Activated T-cell treated with anti-CD3 and anti-CD28 coated beads, Interleukin-2, amount 50 U/mL, for 72 hours (primary cell): Measurements from ENCODE around the gene HDAC1. TPM values are rescaled to one million over a fixed set of nuclear protein-coding genes. Genes with fewer than 3 reads are reported as not detected.
"Not testable (repeated sequence)": the region's sequence is repeated elsewhere in the genome, so short reads cannot be mapped to it uniquely, and the experiment has no call there.

Source experiments
- ATAC-seq, 2 donors: fragments of 150-1000 bp; cut with Tn5 transposase; replicated peaks in 1 of 2; 2 replicates each; pipeline ENCODE4 v1.10.0; 2021; ENCODE audit warnings: moderate library complexity in 2 of 2, mild to moderate bottlenecking in 1 of 2
- DNase-seq, 2 donors: peaks; one replicate each; pipeline ENCODE4 v3.0.0; 2021 to 2022; ENCODE audit warnings: mixed read lengths in 1 of 2
- H3K27ac Mint-ChIP-seq: one replicate; pipeline ENCODE4 v1.8.0; 2022; ENCODE audit warnings: mild to moderate bottlenecking, moderate library complexity, mixed read lengths
- H3K27me3 Mint-ChIP-seq: one replicate; pipeline ENCODE4 v1.8.0; 2022; ENCODE audit warnings: low read depth, mixed read lengths
- H3K36me3 Mint-ChIP-seq, 2 donors: one replicate each; pipeline ENCODE4 v1.8.0; 2022; ENCODE audit warnings: mixed read lengths in 2 of 2, mild to moderate bottlenecking in 1 of 2; ENCODE audit not compliant: insufficient read depth in 2 of 2
- H3K4me1 Mint-ChIP-seq: one replicate; pipeline ENCODE4 v1.8.0; 2022; ENCODE audit warnings: low read depth, mixed read lengths
- H3K4me3 Mint-ChIP-seq, 2 donors: one replicate each; pipeline ENCODE4 v1.8.0; 2022; ENCODE audit warnings: mild to moderate bottlenecking in 2 of 2, mixed read lengths in 2 of 2, moderate library complexity in 2 of 2
- H3K9me3 Mint-ChIP-seq, 2 donors: one replicate each; pipeline ENCODE4 v1.8.0; 2022; ENCODE audit warnings: mixed read lengths in 2 of 2
- total RNA-seq, 2 donors: library from RNA; stranded (reverse); gene quantifications; one replicate each; pipeline ENCODE4 v1.2.3, GENCODE V29; 2022

HDAC1 gene
- total RNA-seq, 2 donors from 2014 or later, result 149 to 157 TPM

DNA sequence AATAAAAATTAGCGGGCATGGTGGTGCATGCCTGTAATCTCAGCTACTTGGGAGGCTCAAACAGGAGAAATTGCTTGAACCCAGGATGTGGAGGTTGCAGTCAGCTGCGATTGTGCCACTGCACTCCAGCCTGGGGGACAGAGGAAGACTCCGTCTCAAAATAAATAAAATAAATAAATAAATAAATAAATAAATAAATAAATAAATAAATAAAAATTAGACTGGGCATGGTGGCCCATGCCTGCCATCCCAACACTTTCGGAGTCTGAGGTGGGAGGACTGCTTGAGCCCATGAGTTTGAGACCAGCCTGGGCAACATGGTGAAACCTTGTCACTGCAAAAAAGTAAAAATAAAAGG lies 28.7 kb upstream of the HDAC1 start:
- not testable (repeated sequence) for ATAC-seq, DNase-seq, H3K27me3 Mint-ChIP-seq, H3K9me3 Mint-ChIP-seq
- Mint-ChIP-seq H3K4me3 (peak overlapping the region; percentile 43 to 73), H3K36me3 (peaks cover 6 to 17% of the 10 kb centered on the region in 2 donors), H3K4me1 (peaks cover 68% of the 10 kb centered on the region), H3K27ac (peak overlapping the region; percentile 72)

DNA sequence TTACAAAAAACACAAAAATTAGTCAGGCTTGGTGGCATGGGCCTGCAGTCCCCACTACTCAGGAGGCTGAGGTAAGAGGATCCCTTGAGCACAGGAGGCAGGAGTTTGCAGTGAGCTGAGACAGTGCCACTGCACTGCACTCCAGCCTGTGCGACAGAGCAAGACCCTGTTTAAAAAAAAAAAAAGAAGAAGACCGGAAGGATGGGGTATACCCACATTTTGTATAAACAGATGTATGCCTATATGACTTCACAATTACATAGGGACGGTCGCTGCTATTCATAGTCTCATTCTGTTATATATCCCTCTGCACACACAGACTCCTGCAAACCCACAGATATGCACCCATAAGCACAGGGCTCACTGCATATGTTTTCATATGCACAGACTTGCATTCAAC lies 28.1 kb upstream of the HDAC1 start:
- Mint-ChIP-seq H3K27ac (peak overlapping the region; percentile 94), H3K27me3 (no peaks in the 10 kb centered on the region), H3K4me3 (peak overlapping the region; percentile 73 to 78), H3K4me1 (peaks cover 63% of the 10 kb centered on the region), H3K36me3 (peaks cover 6 to 16% of the 10 kb centered on the region in 2 donors), H3K9me3 (peaks cover 0 to 2% of the 10 kb centered on the region in 2 donors)
- peak; percentile 85 to 89 for ATAC-seq
- DNase-seq, result peak in 1 of 2 donors; percentile 33

DNA sequence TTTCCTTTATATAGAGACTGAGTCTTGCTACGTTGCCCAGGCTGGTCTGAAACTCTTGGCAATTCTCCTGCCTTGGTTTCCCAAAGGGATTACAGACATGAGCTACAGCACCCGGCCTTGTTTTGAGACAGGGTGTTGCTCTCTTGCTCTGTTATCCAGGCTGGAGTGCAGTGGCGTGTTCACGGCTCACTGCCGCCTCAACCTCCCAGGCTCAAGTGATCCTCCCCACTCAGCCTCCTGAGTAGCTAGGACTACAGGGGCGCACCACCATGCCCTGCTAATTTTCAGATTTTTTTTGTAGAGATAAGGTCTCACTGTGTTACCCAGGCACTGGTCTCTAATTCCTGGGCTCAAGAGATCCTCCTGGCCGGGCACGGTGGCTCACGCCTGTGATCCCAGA lies 26.0 kb upstream of the HDAC1 start:
- DNase-seq (no peak), ATAC-seq (no peak)
- Mint-ChIP-seq H3K36me3 (peaks cover 3 to 12% of the 10 kb centered on the region in 2 donors), H3K4me3 (peak overlapping the region; percentile 6 to 9), H3K9me3 (peaks cover 0 to 2% of the 10 kb centered on the region in 2 donors), H3K27ac (peak overlapping the region; percentile 94), H3K4me1 (peaks cover 58% of the 10 kb centered on the region), H3K27me3 (no peaks in the 10 kb centered on the region)

DNA sequence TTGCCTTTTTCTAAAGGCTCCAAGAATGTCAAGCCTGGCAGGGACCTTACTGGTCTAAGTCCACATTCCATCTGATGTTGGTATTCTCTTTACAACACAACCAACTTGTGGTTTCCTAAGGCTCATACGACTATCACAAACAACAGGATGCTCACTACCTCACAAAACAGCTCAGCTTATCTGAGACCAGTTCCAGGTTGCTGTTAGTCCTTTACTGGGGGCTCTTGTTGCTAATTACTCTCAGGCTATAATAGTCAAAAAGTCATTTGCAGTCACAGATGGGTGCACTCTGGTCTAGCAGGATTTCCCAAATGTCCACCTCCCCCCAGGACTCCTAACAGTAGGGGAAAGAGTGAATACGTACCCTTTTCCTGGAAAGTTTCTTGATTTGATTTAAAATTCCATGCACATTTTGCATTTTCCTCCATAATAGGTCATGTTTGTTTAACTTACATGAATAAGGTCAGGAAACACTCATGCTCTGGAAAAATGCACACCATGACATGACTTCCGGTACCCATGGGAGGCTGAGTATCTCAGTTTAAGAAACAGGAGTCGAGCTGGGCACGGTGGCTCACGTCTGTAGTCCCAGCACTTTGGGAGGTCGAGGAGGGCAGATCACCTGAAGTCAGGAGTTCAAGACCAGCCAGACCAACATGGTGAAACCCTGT lies 24.8 kb upstream of the HDAC1 start:
- Mint-ChIP-seq H3K4me1 (peaks cover 70% of the 10 kb centered on the region), H3K27me3 (no peaks in the 10 kb centered on the region), H3K36me3 (peaks cover 3 to 12% of the 10 kb centered on the region in 2 donors), H3K9me3 (peaks cover 0 to 2% of the 10 kb centered on the region in 2 donors), H3K4me3 (peak overlapping the region; percentile 79 to 81), H3K27ac (peak overlapping the region; percentile 97)
- DNase-seq (no peak), ATAC-seq (peak; percentile 28 to 35)

GRCh38 chr1:32269744-32270143 lies 22.1 kb upstream of the HDAC1 start:
- H3K27ac Mint-ChIP-seq, result peak overlapping the region; percentile 74
- peaks cover 0 to 2% of the 10 kb centered on the region in 2 donors for H3K9me3 Mint-ChIP-seq
- H3K4me3 Mint-ChIP-seq, result no peak overlapping the region
- no peak for DNase-seq
- no peaks in the 10 kb centered on the region for H3K27me3 Mint-ChIP-seq
- no peak for ATAC-seq
- peaks cover 7 to 9% of the 10 kb centered on the region in 2 donors for H3K36me3 Mint-ChIP-seq
- H3K4me1 Mint-ChIP-seq, result peaks cover 75% of the 10 kb centered on the region

DNA sequence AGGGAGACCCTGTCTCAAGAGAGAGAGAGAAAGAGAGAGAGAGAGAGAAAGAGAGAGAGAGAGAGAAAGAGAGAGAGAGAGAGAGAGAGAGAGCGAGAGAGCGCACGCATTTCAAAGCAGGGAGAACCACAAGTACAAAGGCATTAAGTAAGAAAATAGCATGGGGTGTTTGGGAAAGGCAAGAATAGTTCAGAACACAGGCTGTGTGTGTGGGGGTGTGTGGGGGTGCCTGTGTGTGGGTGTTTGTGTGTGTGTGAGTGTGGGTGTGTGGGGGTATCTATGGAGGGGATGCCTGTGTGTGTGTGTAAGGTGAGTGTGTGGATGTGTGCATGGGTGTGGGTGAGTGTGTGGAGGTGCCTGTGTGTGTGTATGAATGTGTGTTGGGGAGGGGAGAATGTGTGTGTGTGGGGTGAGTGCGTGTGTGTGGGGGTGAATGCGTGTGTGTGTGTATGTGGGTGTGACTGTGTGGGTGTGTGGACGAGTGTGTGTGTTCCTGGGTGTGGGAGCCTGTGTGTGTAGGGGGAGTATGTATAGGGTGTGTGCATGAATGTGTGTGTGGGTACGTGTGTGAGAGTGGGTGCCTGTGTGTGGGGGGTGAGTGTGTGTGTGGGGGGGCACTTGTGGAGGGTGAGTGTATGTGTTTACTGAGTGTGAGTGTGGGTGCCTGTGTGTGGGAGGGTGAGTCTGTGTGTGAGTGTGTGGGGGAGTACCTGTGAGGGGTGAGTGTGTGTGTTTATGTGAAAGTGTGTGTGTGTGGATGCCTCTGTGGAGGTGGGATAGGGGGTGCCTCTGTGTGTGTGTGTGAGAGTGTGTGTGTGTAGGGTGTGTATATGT lies 19.1 kb upstream of the HDAC1 start:
- peaks cover 51% of the 10 kb centered on the region for H3K4me1 Mint-ChIP-seq
- peaks cover 8 to 16% of the 10 kb centered on the region in 2 donors for H3K36me3 Mint-ChIP-seq

DNA sequence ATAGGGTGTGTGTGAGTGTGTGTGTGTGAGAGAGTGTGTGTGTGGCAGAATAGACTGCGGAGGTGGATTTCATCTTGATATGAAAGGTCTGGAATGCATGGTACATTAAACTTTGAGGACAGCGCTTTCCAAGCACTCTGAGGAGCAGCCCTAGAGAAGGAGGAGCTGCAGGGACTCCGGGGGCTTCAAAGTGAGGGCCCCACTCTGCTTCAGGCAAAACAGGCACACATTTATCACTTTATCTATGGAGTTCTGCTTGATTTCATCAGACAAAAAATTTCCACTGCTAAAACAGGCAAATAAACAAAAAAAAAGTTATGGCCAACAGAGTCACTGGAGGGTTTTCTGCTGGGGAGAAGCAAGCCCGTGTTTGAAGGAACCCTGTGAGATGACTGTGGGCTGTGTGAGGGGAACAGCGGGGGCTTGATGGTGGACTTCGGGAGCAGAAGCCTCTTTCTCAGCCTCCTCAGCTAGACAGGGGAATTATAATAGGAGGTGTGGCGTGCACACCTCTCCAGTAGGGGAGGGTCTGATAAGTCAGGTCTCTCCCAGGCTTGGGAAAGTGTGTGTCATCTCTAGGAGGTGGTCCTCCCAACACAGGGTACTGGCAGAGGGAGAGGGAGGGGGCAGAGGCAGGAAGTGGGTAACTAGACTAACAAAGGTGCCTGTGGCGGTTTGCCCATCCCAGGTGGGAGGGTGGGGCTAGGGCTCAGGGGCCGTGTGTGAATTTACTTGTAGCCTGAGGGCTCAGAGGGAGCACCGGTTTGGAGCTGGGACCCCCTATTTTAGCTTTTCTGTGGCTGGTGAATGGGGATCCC lies 18.3 kb upstream of the HDAC1 start:
- H3K4me3 Mint-ChIP-seq, result peak overlapping the region; percentile 71 to 81
- H3K36me3 Mint-ChIP-seq, result peaks cover 8 to 18% of the 10 kb centered on the region in 2 donors
- peaks cover 51% of the 10 kb centered on the region for H3K4me1 Mint-ChIP-seq
- peak; percentile 94 to 96 for ATAC-seq
- peak overlapping the region; percentile 94 for H3K27ac Mint-ChIP-seq
- H3K27me3 Mint-ChIP-seq, result no peaks in the 10 kb centered on the region
- H3K9me3 Mint-ChIP-seq, result no peaks in the 10 kb centered on the region
- DNase-seq, result peak; percentile 79 to 88

More for the DNA sequence above, 19.1 kb upstream of the HDAC1 start:
- peak overlapping the region; percentile 71 to 81 for H3K4me3 Mint-ChIP-seq
- H3K9me3 Mint-ChIP-seq, result no peaks in the 10 kb centered on the region
- peak; percentile 12 to 25 for ATAC-seq
- H3K27me3 Mint-ChIP-seq, result no peaks in the 10 kb centered on the region
- H3K27ac Mint-ChIP-seq, result peak overlapping the region; percentile 94
- no peak for DNase-seq

- Mint-ChIP-seq H3K27me3 (no peaks in the 10 kb centered on the region), H3K4me1 (peaks cover 52% of the 10 kb centered on the region), H3K27ac (peak overlapping the region; percentile 94), H3K36me3 (peaks cover 8 to 24% of the 10 kb centered on the region in 2 donors), H3K9me3 (no peaks in the 10 kb centered on the region), H3K4me3 (peak overlapping the region; percentile 71 to 81)
- no peak for ATAC-seq
- no peak for DNase-seq
Observed at GRCh38 chr1:32274646-32275340, 17.1 kb upstream of the HDAC1 start.

DNA sequence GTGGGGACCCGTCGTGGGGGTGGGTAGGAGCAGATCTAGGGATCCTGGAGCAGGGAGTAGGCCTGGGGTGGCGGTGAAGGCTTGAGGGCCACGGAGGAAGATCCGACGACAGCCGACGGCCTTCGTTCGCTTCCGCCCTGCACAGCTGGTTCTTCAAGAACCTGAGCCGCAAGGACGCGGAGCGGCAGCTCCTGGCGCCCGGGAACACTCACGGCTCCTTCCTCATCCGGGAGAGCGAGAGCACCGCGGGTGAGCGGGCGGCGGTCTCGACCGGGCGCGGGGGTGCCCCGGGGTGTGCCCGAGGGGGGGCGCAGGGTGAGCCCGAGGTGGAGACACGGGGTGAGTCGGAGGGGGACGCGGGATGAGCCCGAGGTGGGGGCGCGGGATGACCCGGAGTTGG lies 16.5 kb upstream of the HDAC1 start:
- Mint-ChIP-seq H3K4me1 (peaks cover 48% of the 10 kb centered on the region), H3K27me3 (no peaks in the 10 kb centered on the region), H3K9me3 (no peaks in the 10 kb centered on the region), H3K4me3 (peak overlapping the region in 1 of 2 donors; percentile 81), H3K36me3 (peaks cover 10 to 27% of the 10 kb centered on the region in 2 donors), H3K27ac (no peak overlapping the region)
- ATAC-seq, result no peak
- no peak for DNase-seq

DNA sequence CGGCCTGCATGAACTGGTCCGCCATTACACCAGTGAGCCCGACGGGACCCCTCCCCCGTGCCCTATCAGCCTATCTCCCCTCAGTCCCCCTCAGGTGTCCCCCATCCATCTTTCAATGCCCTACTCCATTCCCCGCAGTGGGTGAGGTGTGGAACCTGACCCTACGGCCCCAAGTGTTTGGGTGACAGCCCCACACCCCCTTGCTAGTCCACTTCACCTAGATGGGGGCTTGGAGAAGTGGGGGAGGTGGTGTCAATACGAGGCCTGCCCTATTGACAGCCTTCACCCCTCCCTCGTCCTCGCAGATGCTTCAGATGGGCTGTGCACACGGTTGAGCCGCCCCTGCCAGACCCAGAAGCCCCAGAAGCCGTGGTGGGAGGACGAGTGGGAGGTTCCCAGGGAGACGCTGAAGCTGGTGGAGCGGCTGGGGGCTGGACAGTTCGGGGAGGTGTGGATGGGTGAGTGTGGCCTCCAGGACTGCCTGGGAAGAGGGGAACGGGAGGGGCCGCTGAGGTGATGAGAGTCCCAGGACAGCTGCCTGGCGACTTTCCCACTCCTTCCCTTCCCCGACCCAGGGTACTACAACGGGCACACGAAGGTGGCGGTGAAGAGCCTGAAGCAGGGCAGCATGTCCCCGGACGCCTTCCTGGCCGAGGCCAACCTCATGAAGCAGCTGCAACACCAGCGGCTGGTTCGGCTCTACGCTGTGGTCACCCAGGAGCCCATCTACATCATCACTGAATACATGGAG lies 15.7 kb upstream of the HDAC1 start:
- Mint-ChIP-seq H3K9me3 (no peaks in the 10 kb centered on the region), H3K4me3 (no peak overlapping the region)

GRCh38 chr1:32284777-32285176 lies 7.1 kb upstream of the HDAC1 start:
- not testable (repeated sequence) for H3K4me3 Mint-ChIP-seq, H3K4me1 Mint-ChIP-seq, H3K9me3 Mint-ChIP-seq, DNase-seq, H3K27ac Mint-ChIP-seq, H3K27me3 Mint-ChIP-seq, ATAC-seq
- H3K36me3 Mint-ChIP-seq, result peaks cover 6 to 27% of the 10 kb centered on the region in 2 donors

More for the DNA sequence above, 15.7 kb upstream of the HDAC1 start:
- ATAC-seq, result no peak
- Mint-ChIP-seq H3K27ac (no peak overlapping the region), H3K4me1 (peaks cover 44% of the 10 kb centered on the region), H3K36me3 (peaks cover 12 to 34% of the 10 kb centered on the region in 2 donors), H3K27me3 (no peaks in the 10 kb centered on the region)
- DNase-seq, result no peak

DNA sequence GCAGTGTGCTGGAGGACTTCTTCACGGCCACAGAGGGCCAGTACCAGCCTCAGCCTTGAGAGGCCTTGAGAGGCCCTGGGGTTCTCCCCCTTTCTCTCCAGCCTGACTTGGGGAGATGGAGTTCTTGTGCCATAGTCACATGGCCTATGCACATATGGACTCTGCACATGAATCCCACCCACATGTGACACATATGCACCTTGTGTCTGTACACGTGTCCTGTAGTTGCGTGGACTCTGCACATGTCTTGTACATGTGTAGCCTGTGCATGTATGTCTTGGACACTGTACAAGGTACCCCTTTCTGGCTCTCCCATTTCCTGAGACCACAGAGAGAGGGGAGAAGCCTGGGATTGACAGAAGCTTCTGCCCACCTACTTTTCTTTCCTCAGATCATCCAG lies 6.2 kb upstream of the HDAC1 start:
- ATAC-seq (peak in 1 of 2 donors; percentile 5), DNase-seq (no peak)
- Mint-ChIP-seq H3K9me3 (no peaks in the 10 kb centered on the region), H3K4me1 (peaks cover under 1% of the 10 kb centered on the region), H3K4me3 (no peak overlapping the region), H3K27me3 (no peaks in the 10 kb centered on the region), H3K36me3 (peaks cover 2 to 22% of the 10 kb centered on the region in 2 donors), H3K27ac (no peak overlapping the region)
